ENCODE data around the gene GPR31.
"Not testable (repeated sequence)": the region's sequence is repeated elsewhere in the genome, so short reads cannot be mapped to it uniquely, and the experiment has no call there.

Gene GPR31

GRCh38 chr6:167157863-167158262, at the start of gene GPR31:
Gene GPR31 (minus strand): TSS chr6:167157980. CDS start chr6:167157831, 149 bp downstream.
- Histone ChIP-seq H3K36me3 (ENCODE audit: insufficient read depth, insufficient read length, low read length) (no peaks in the 10 kb centered on the region), H3K4me3 (ENCODE audit: insufficient read length, low read depth) (no peak within 1 kb of the TSS), H3K27me3 (ENCODE audit: insufficient read depth, insufficient read length) (no peaks in the 10 kb centered on the region), H3K4me1 (ENCODE audit: insufficient read depth, insufficient read length) (peaks cover 5% of the 10 kb centered on the region), H3K9me3 (ENCODE audit: insufficient read depth, low read length) (peaks cover 19% of the 10 kb centered on the region; the same call in 1 of the 2 replicates), H3K9ac (ENCODE audit: insufficient read length, low read depth) (no peak within 1 kb of the TSS)
- TF ChIP-seq YY1 (IDR thresholded peaks at IDR 0.05; ENCODE audit: insufficient read depth, insufficient read length) = no peak
- no peak for TF ChIP-seq ZNF274 (IDR thresholded peaks at IDR 0.05; ENCODE audit: low read depth, low read length)
- TF ChIP-seq SUZ12 (IDR thresholded peaks at IDR 0.05; ENCODE audit: extremely low read depth, insufficient read depth, insufficient read length) = no peak
- no peak for DNase-seq (ENCODE audit: low read depth, low spot score)

GRCh38 chr6:167207527-167207926, 49.7 kb upstream of the GPR31 start:
- H3K9me3 ChIP-seq (ENCODE audit: insufficient read depth, low read length) = no peaks in the 10 kb centered on the region
- H3K4me3 ChIP-seq (ENCODE audit: insufficient read length, low read depth) = no peak overlapping the region
- H3K9ac ChIP-seq (ENCODE audit: insufficient read length, low read depth) = no peak overlapping the region
- no peaks in the 10 kb centered on the region for H3K36me3 ChIP-seq (ENCODE audit: insufficient read depth, insufficient read length, low read length)
- no peak for TF ChIP-seq ZNF274 (IDR thresholded peaks at IDR 0.05; ENCODE audit: low read depth, low read length)
- no peak for TF ChIP-seq SUZ12 (IDR thresholded peaks at IDR 0.05; ENCODE audit: extremely low read depth, insufficient read depth, insufficient read length)
- peaks cover 6% of the 10 kb centered on the region for H3K4me1 ChIP-seq (ENCODE audit: insufficient read depth, insufficient read length)
- no peak for DNase-seq (ENCODE audit: low read depth, low spot score)
- H3K27me3 ChIP-seq (ENCODE audit: insufficient read depth, insufficient read length) = no peaks in the 10 kb centered on the region

GRCh38 chr6:167205316-167205715, 47.5 kb upstream of the GPR31 start:
- H3K9ac ChIP-seq (ENCODE audit: insufficient read length, low read depth); H3K27me3 ChIP-seq (ENCODE audit: insufficient read depth, insufficient read length); H3K4me3 ChIP-seq (ENCODE audit: insufficient read length, low read depth); DNase-seq (ENCODE audit: low read depth, low spot score); H3K9me3 ChIP-seq (ENCODE audit: insufficient read depth, low read length); H3K4me1 ChIP-seq (ENCODE audit: insufficient read depth, insufficient read length); H3K36me3 ChIP-seq (ENCODE audit: insufficient read depth, insufficient read length, low read length): not testable (repeated sequence)

GRCh38 chr6:167204059-167204348, 46.2 kb upstream of the GPR31 start:
- H3K4me1 ChIP-seq (ENCODE audit: insufficient read depth, insufficient read length); H3K36me3 ChIP-seq (ENCODE audit: insufficient read depth, insufficient read length, low read length); DNase-seq (ENCODE audit: low read depth, low spot score); H3K9me3 ChIP-seq (ENCODE audit: insufficient read depth, low read length); H3K9ac ChIP-seq (ENCODE audit: insufficient read length, low read depth); H3K27me3 ChIP-seq (ENCODE audit: insufficient read depth, insufficient read length); H3K4me3 ChIP-seq (ENCODE audit: insufficient read length, low read depth): not testable (repeated sequence)

GRCh38 chr6:167203261-167204058, 45.7 kb upstream of the GPR31 start:
- not testable (repeated sequence) for H3K27me3 ChIP-seq (ENCODE audit: insufficient read depth, insufficient read length); DNase-seq (ENCODE audit: low read depth, low spot score); H3K9ac ChIP-seq (ENCODE audit: insufficient read length, low read depth); H3K9me3 ChIP-seq (ENCODE audit: insufficient read depth, low read length); H3K4me1 ChIP-seq (ENCODE audit: insufficient read depth, insufficient read length); H3K36me3 ChIP-seq (ENCODE audit: insufficient read depth, insufficient read length, low read length); H3K4me3 ChIP-seq (ENCODE audit: insufficient read length, low read depth)

GRCh38 chr6:167202613-167203012, 44.8 kb upstream of the GPR31 start:
- not testable (repeated sequence) for DNase-seq (ENCODE audit: low read depth, low spot score); H3K36me3 ChIP-seq (ENCODE audit: insufficient read depth, insufficient read length, low read length); H3K27me3 ChIP-seq (ENCODE audit: insufficient read depth, insufficient read length); H3K4me1 ChIP-seq (ENCODE audit: insufficient read depth, insufficient read length); H3K9ac ChIP-seq (ENCODE audit: insufficient read length, low read depth); H3K9me3 ChIP-seq (ENCODE audit: insufficient read depth, low read length); H3K4me3 ChIP-seq (ENCODE audit: insufficient read length, low read depth)

GRCh38 chr6:167200806-167201205, 43.0 kb upstream of the GPR31 start:
- Histone ChIP-seq H3K9ac (ENCODE audit: insufficient read length, low read depth) (no peak overlapping the region), H3K27me3 (ENCODE audit: insufficient read depth, insufficient read length) (no peaks in the 10 kb centered on the region), H3K9me3 (ENCODE audit: insufficient read depth, low read length) (no peaks in the 10 kb centered on the region), H3K4me1 (ENCODE audit: insufficient read depth, insufficient read length) (no peaks in the 10 kb centered on the region), H3K36me3 (ENCODE audit: insufficient read depth, insufficient read length, low read length) (no peaks in the 10 kb centered on the region), H3K4me3 (ENCODE audit: insufficient read length, low read depth) (no peak overlapping the region)
- no peak for DNase-seq (ENCODE audit: low read depth, low spot score)
- TF ChIP-seq SUZ12 (IDR thresholded peaks at IDR 0.05; ENCODE audit: extremely low read depth, insufficient read depth, insufficient read length) (no peak), YY1 (IDR thresholded peaks at IDR 0.05; ENCODE audit: insufficient read depth, insufficient read length) (no peak), ZNF274 (IDR thresholded peaks at IDR 0.05; ENCODE audit: low read depth, low read length) (no peak)

- H3K9ac ChIP-seq (ENCODE audit: insufficient read length, low read depth); H3K36me3 ChIP-seq (ENCODE audit: insufficient read depth, insufficient read length, low read length); DNase-seq (ENCODE audit: low read depth, low spot score); H3K9me3 ChIP-seq (ENCODE audit: insufficient read depth, low read length); H3K27me3 ChIP-seq (ENCODE audit: insufficient read depth, insufficient read length); H3K4me3 ChIP-seq (ENCODE audit: insufficient read length, low read depth); H3K4me1 ChIP-seq (ENCODE audit: insufficient read depth, insufficient read length): not testable (repeated sequence)
Measured at GRCh38 chr6:167195941-167196610, 38.3 kb upstream of the GPR31 start.

GRCh38 chr6:167193515-167194125, 35.8 kb upstream of the GPR31 start:
- H3K4me3 ChIP-seq (ENCODE audit: insufficient read length, low read depth); H3K36me3 ChIP-seq (ENCODE audit: insufficient read depth, insufficient read length, low read length); H3K9ac ChIP-seq (ENCODE audit: insufficient read length, low read depth); H3K27me3 ChIP-seq (ENCODE audit: insufficient read depth, insufficient read length); H3K9me3 ChIP-seq (ENCODE audit: insufficient read depth, low read length); DNase-seq (ENCODE audit: low read depth, low spot score); H3K4me1 ChIP-seq (ENCODE audit: insufficient read depth, insufficient read length): not testable (repeated sequence)

- not testable (repeated sequence) for H3K36me3 ChIP-seq (ENCODE audit: insufficient read depth, insufficient read length, low read length); H3K27me3 ChIP-seq (ENCODE audit: insufficient read depth, insufficient read length); H3K9me3 ChIP-seq (ENCODE audit: insufficient read depth, low read length); H3K4me3 ChIP-seq (ENCODE audit: insufficient read length, low read depth); H3K4me1 ChIP-seq (ENCODE audit: insufficient read depth, insufficient read length); H3K9ac ChIP-seq (ENCODE audit: insufficient read length, low read depth); DNase-seq (ENCODE audit: low read depth, low spot score)
Measured at GRCh38 chr6:167191043-167191583, 33.3 kb upstream of the GPR31 start.

- H3K9me3 ChIP-seq (ENCODE audit: insufficient read depth, low read length); H3K36me3 ChIP-seq (ENCODE audit: insufficient read depth, insufficient read length, low read length); H3K4me3 ChIP-seq (ENCODE audit: insufficient read length, low read depth); H3K27me3 ChIP-seq (ENCODE audit: insufficient read depth, insufficient read length); H3K9ac ChIP-seq (ENCODE audit: insufficient read length, low read depth); H3K4me1 ChIP-seq (ENCODE audit: insufficient read depth, insufficient read length); DNase-seq (ENCODE audit: low read depth, low spot score): not testable (repeated sequence)
Measured at GRCh38 chr6:167187275-167187674, 29.5 kb upstream of the GPR31 start.
